K562 (cell line): ENCODE data around the gene NR6A1. TPM values are rescaled to one million over a fixed set of nuclear protein-coding genes. Genes with fewer than 3 reads are reported as not detected.

ENCODE experiments used
- ATAC-seq: fragments of 200-7000 bp; cut with Tn5 transposase; 3 replicates; pipeline ENCODE4 v1.9.1; 2020; ENCODE audit warnings: moderate library complexity
- BruUV-seq: library from RNA; stranded (reverse); fragments of 400-500 nt; replicated peaks from 2 replicates; lab custom pipeline; 2021; lab: Mats Ljungman, UMichigan
- CTCF ChIA-PET: fragments of 300-600 bp; formaldehyde crosslinking; extraction: SDS; loops from one replicate; lab custom pipeline; 2021; ENCODE audit warnings: low intra/inter-chr PET ratio; lab: Yijun Ruan, JAX
- POLR2A ChIA-PET: fragments of 300-600, 350-650 bp; sonication (Branson Sonifier 250); formaldehyde crosslinking; extraction: SDS; loops from one replicate; lab custom pipeline; 2021; ENCODE audit warnings: antibody characterized with exemption, inconsistent platforms; lab: Yijun Ruan, JAX
- DNase-seq, 4 experiments: peaks; one replicate each; pipeline versions ENCODE4 v3.0.0 to v3.0.0-alpha.2; 2011 to 2018; ENCODE audit warnings: low spot score in 3 of 4, mixed read lengths in 3 of 4; ENCODE audit errors: extremely low read depth in 1 of 4
- FAIRE-seq: peaks from 2 replicates; lab custom pipeline; 2011; peaks lifted over from hg19 to GRCh38; lab: Jason Lieb, UNC
- H2AFZ ChIP-seq: 2 replicates; pipeline ENCODE4 v1.6.0; 2011; ENCODE audit warnings: low read depth, low read length, control low read depth, inconsistent platforms
- H3K27ac ChIP-seq: fragments of 200-600 bp; 3 replicates; pipeline ENCODE4 v1.8.0; 2011; ENCODE audit warnings: low read depth, mild to moderate bottlenecking, control low read depth, inconsistent platforms, low read length, moderate library complexity, mixed read lengths; ENCODE audit errors: extremely low read depth
- H3K27me3 ChIP-seq, 2 experiments: fragments of 300-600 bp in 1 of 2; 2 replicates in 1 of 2; 3 replicates in 1 of 2; pipeline versions ENCODE4 v1.6.0 to v1.8.0; 2011; ENCODE audit warnings: inconsistent platforms in 2 of 2, low read length in 2 of 2, mild to moderate bottlenecking in 1 of 2, mixed read lengths in 1 of 2, moderate library complexity in 1 of 2; ENCODE audit not compliant: control insufficient read depth in 2 of 2, insufficient read depth in 2 of 2
- H3K36me3 ChIP-seq: fragments of 300-600 bp; 3 replicates; pipeline ENCODE4 v1.8.0; 2011; ENCODE audit warnings: mild to moderate bottlenecking, low read length, inconsistent platforms; ENCODE audit not compliant: control insufficient read depth, insufficient read depth
- H3K4me1 ChIP-seq, 2 experiments: fragments of 200-600 bp in 1 of 2; replicated peaks in 1 of 2; 2 replicates in 1 of 2; 3 replicates in 1 of 2; pipeline versions ENCODE4 v1.5.1 to v1.8.0; 2011; ENCODE audit warnings: inconsistent platforms in 2 of 2, low read length in 2 of 2, mild to moderate bottlenecking in 1 of 2, mixed read lengths in 1 of 2, moderate library complexity in 1 of 2; ENCODE audit not compliant: control insufficient read depth in 2 of 2, insufficient read depth in 2 of 2
- H3K4me2 ChIP-seq: 2 replicates; pipeline ENCODE4 v1.6.1; 2011; ENCODE audit warnings: low read length, control low read depth, inconsistent platforms, mixed read lengths; ENCODE audit not compliant: insufficient read depth
- H3K4me3 ChIP-seq: fragments of 200-600 bp; sonication (generic), shearing (Covaris generic); 2 replicates; pipeline ENCODE4 v1.5.1; 2016; ENCODE audit warnings: control low read depth, inconsistent platforms
- H3K79me2 ChIP-seq: fragments of 200-600 bp; 3 replicates; pipeline ENCODE4 v1.8.0; 2011; ENCODE audit warnings: low read length, inconsistent platforms; ENCODE audit not compliant: control insufficient read depth, insufficient read depth
- H3K9ac ChIP-seq, 2 experiments: 2 replicates each; pipeline versions ENCODE4 v1.6.0 to v1.6.1; 2011; ENCODE audit warnings: low read depth in 2 of 2, low read length in 2 of 2, control low read depth in 1 of 2, inconsistent platforms in 1 of 2, mild to moderate bottlenecking in 1 of 2, mixed read lengths in 1 of 2; ENCODE audit not compliant: insufficient read depth in 1 of 2
- H3K9me1 ChIP-seq: one replicate; pipeline ENCODE4 v1.6.0; 2011; ENCODE audit warnings: inconsistent platforms, mild to moderate bottlenecking, low read length, moderate library complexity; ENCODE audit not compliant: control insufficient read depth, insufficient read depth
- H3K9me3 ChIP-seq: replicated peaks from 2 replicates; pipeline ENCODE4 v1.5.1; 2011; ENCODE audit warnings: low read depth, low read length, inconsistent platforms; ENCODE audit not compliant: control insufficient read depth, insufficient read depth
- H4K20me1 ChIP-seq: replicated peaks from 2 replicates; pipeline ENCODE4 v1.6.1; 2011; ENCODE audit warnings: low read length, inconsistent platforms, mixed read lengths; ENCODE audit not compliant: control insufficient read depth, insufficient read depth
- PBX2 ChIP-seq, 2 experiments: IDR thresholded peaks in 1 of 2; conservative IDR thresholded peaks in 1 of 2; 2 replicates each; pipeline ENCODE4 v1.6.1; 2016; ENCODE audit warnings: low read depth in 2 of 2, mild to moderate bottlenecking in 1 of 2, missing compliant biosample characterization in 1 of 2, missing genetic modification characterization in 1 of 2, moderate library complexity in 1 of 2
- RBM25 ChIP-seq: fragments of 200-400 bp; formaldehyde crosslinking; IDR thresholded peaks from 2 replicates; pipeline ENCODE4 v1.6.1; 2018; ENCODE audit warnings: low read length, low read depth, moderate library complexity; ENCODE audit not compliant: severe bottlenecking
- SRSF9 ChIP-seq: fragments of 200-400 bp; formaldehyde crosslinking; IDR thresholded peaks from 2 replicates; pipeline ENCODE4 v1.6.1; 2017; ENCODE audit warnings: low read depth, low read length, borderline replicate concordance
- STAG1 ChIP-seq: sonication (generic); formaldehyde crosslinking; IDR thresholded peaks from 2 replicates; pipeline ENCODE4 v1.5.0; 2020; ENCODE audit warnings: missing genetic modification reagents, borderline replicate concordance
- TBP ChIP-seq: optimal IDR thresholded peaks from 2 replicates; pipeline ENCODE3; 2011; ENCODE audit warnings: low read depth, low read length, improper control_type of control experiment
- WGBS: fragments of 100-300 bp; shearing (Covaris generic); methylation state at CpG from one replicate; pipeline ENCODE4 v1.1.6; 2016; ENCODE audit warnings: low coverage, mixed read lengths; ENCODE audit not compliant: insufficient coverage; ENCODE audit errors: missing lambda C conversion rate; 5-methylcytosine and 5-hydroxymethylcytosine counted together
- in situ Hi-C: fragments of 300-500 bp; cut with MboI; formaldehyde crosslinking; loops from 4 replicates; pipeline ENCODE4 v1.15.0; 2018; ENCODE audit warnings: inconsistent platforms, mixed read lengths
- intact Hi-C: fragments of 100-400 bp; cut with micrococcal nuclease; formaldehyde crosslinking; loops from 2 replicates; pipeline ENCODE4 v1.14.2; 2022
- polyA plus RNA-seq, 8 experiments: library from polyadenylated mRNA; depleted of rRNA in 4 of 8; stranded (reverse) in 5 of 8; unstranded in 3 of 8; fragments of >200 nt; fragmentation: Nextera tagmentation in 2 of 8; fragmentation: Illumina TruSeq in 1 of 8; extraction: Ambion mirVana in 2 of 8; extraction: Trizol in 1 of 8; gene quantifications; 2 replicates each; pipeline versions ENCODE4 v1.2.1 to v1.2.3, GENCODE V29; 2011 to 2014; ENCODE audit warnings: inconsistent platforms in 1 of 8, missing spikeins in 1 of 8
- total RNA-seq, 7 experiments: library from RNA; depleted of rRNA in 6 of 7; stranded (reverse); fragments of >200 nt in 6 of 7; fragmentation: Illumina TruSeq in 2 of 7; extraction: Trizol in 2 of 7; gene quantifications; 2 replicates each; pipeline versions ENCODE4 v1.2.1 to v1.2.3, GENCODE V29; 2011 to 2021; ENCODE audit warnings: low replicate concordance in 1 of 7
- TF ChIP-seq, protein P1 (sequence below): sonication (generic); formaldehyde crosslinking; IDR thresholded peaks from 2 replicates; pipeline ENCODE4 v1.8.0; 2023; ENCODE audit warnings: mild to moderate bottlenecking, missing genetic modification reagents

NR6A1 gene
- total and polyA plus RNA-seq, 9 of the 15 experiments (the other 6 are each of a cell fraction or from before 2014, with no cell fraction given): 9.7 to 55.4 (median 28.3) TPM

GRCh38 chr9:124780757-124781151 lies 9.6 kb upstream of the NR6A1 start:
- FAIRE-seq (no peak), ATAC-seq (no peak)

More at GRCh38 chr9:124780757-124781151, 9.6 kb upstream of the NR6A1 start:
- 0 out of 5 replicates have a peak, but pooled peaks cover 0 to 4% of the 10 kb centered on the region in 2 experiments for H3K27me3 ChIP-seq
- no peaks in the 10 kb centered on the region for H3K9me3 ChIP-seq
- TF ChIP-seq SRSF9 (no peak), STAG1 (CRISPR knock-in tag) (no peak), RBM25 (no peak), TBP (no peak), PBX2 (CRISPR knock-in tag; IDR thresholded peaks at IDR 0.05; ENCODE audit: low read depth) (no peak), PBX2 (tag; conservative IDR thresholded peaks at IDR 0.05; ENCODE audit: low read depth) (no peak)
- TF ChIP-seq, protein P1, sequence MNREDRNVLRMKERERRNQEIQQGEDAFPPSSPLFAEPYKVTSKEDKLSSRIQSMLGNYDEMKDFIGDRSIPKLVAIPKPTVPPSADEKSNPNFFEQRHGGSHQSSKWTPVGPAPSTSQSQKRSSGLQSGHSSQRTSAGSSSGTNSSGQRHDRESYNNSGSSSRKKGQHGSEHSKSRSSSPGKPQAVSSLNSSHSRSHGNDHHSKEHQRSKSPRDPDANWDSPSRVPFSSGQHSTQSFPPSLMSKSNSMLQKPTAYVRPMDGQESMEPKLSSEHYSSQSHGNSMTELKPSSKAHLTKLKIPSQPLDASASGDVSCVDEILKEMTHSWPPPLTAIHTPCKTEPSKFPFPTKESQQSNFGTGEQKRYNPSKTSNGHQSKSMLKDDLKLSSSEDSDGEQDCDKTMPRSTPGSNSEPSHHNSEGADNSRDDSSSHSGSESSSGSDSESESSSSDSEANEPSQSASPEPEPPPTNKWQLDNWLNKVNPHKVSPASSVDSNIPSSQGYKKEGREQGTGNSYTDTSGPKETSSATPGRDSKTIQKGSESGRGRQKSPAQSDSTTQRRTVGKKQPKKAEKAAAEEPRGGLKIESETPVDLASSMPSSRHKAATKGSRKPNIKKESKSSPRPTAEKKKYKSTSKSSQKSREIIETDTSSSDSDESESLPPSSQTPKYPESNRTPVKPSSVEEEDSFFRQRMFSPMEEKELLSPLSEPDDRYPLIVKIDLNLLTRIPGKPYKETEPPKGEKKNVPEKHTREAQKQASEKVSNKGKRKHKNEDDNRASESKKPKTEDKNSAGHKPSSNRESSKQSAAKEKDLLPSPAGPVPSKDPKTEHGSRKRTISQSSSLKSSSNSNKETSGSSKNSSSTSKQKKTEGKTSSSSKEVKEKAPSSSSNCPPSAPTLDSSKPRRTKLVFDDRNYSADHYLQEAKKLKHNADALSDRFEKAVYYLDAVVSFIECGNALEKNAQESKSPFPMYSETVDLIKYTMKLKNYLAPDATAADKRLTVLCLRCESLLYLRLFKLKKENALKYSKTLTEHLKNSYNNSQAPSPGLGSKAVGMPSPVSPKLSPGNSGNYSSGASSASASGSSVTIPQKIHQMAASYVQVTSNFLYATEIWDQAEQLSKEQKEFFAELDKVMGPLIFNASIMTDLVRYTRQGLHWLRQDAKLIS (CRISPR knock-in tag): no peak
- 35% methylated on average over 4 of the region's 4 CpGs for WGBS
- intact Hi-C loops (no loop called here), in situ Hi-C loops (no loop called here)
- peaks cover 0 to 18% of the 10 kb centered on the region in 2 experiments; a peak in 3 of 5 replicates for H3K4me1 ChIP-seq
- ChIA-PET CTCF (no interaction called here), POLR2A (interaction anchor here (2.0 to 2.7 kb wide), 2 partner anchors 73 to 81 kb away, joined by 7 to 12 read pairs; partner anchors contain the start of genes ARPC5L, RPL35 and WDR38)
- H3K36me3 ChIP-seq: no peaks in the 10 kb centered on the region
- no peak overlapping the region for H3K4me2 ChIP-seq
- H3K4me3 ChIP-seq: no peak overlapping the region
- no peak overlapping the region for H2AFZ ChIP-seq
- no TSS peak for BruUV-seq
- H4K20me1 ChIP-seq: no peaks in the 10 kb centered on the region
- H3K79me2 ChIP-seq: no peaks in the 10 kb centered on the region
- H3K9me1 ChIP-seq: no peaks in the 10 kb centered on the region
- DNase-seq: no peak
- no peak overlapping the region; a peak in 1 of 4 replicates for H3K9ac ChIP-seq
- no peak overlapping the region for H3K27ac ChIP-seq
